Neutrophil (primary cell): Measurements from ENCODE around the gene GLIS1.

Source experiments
- H3K27ac ChIP-seq: fragments of 200-600 bp; sonication (generic); 2 replicates; pipeline ENCODE4 v1.5.1; 2016; ENCODE audit warnings: mild to moderate bottlenecking, moderate library complexity
- H3K27me3 ChIP-seq: fragments of 200-600 bp; sonication (generic); 2 replicates; pipeline ENCODE4 v1.6.0; 2016; ENCODE audit warnings: mild to moderate bottlenecking
- H3K36me3 ChIP-seq: fragments of 200-600 bp; sonication (generic); 2 replicates; pipeline ENCODE4 v1.5.1; 2017
- H3K4me1 ChIP-seq, 2 experiments: fragments of 200-600 bp in 1 of 2; sonication (generic) in 1 of 2; 1 replicate in 1 of 2; 2 replicates in 1 of 2; pipeline versions ENCODE4 v1.5.1 to v1.6.1; 2013 to 2016; ENCODE audit warnings: low read depth in 1 of 2, low read length in 1 of 2, mild to moderate bottlenecking in 1 of 2, moderate library complexity in 1 of 2; ENCODE audit not compliant: control insufficient read depth in 1 of 2, insufficient read depth in 1 of 2
- H3K4me3 ChIP-seq, 2 experiments: fragments of 200-600 bp in 1 of 2; sonication (generic) in 1 of 2; 1 replicate in 1 of 2; 2 replicates in 1 of 2; pipeline ENCODE4 v1.5.1; 2013 to 2016; ENCODE audit warnings: low read depth in 1 of 2, low read length in 1 of 2, mild to moderate bottlenecking in 1 of 2, moderate library complexity in 1 of 2
- H3K9me3 ChIP-seq: fragments of 200-600 bp; sonication (generic); 2 replicates; pipeline ENCODE4 v1.5.1; 2016
- TF ChIP-seq, protein P1 (sequence below): fragments of 200-600 bp; sonication (generic); IDR thresholded peaks from 2 replicates; pipeline ENCODE4 v1.5.1; 2016; ENCODE audit warnings: antibody characterized with exemption

GLIS1 gene

DNA sequence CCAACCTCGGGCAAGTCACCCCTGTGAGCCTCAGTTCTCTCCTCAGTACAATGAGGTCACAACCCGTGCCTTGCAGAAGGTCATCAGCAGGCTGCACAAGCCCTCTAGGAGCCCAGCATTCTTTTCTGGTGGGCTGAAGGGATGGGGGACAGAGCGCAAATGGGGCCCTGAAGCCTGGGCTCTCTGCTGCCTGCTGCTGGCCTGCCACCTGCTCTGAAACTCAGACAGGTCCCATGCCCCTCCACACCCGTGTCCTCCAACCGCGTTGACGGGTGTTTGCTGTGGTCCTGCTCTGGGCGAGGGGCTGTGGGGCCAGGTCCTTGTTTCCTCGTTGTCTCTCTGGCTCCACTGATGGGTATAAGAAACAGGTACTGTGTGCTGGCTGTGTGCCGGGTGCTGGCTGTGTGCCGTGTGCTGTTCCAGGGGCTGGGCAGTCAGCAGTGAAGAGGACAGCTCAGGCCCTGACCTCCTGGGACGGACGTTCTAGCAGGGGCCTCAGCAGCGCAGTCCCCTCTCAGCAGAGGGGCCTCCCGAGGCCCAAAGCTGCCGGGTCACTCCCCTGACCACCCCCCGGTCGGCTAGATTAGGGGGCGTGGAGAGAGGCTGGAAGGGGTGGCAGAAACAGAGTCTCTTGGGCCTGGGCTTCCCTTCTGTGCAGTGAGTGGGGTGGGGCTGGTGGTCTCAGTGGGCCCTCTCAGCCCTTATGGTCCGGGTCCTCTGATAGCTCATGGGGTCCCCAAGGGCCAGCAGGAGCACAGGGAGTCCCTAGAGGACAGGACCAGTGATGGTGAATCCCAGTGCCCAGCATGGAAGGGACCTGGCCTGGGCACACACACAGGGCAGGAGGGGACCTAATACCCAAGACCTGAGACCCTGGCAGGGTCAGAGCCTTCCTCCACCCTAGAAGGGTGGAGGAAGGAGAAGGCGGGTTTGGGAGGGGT, 237.6 kb downstream of the GLIS1 start:
- TF ChIP-seq, protein P1, sequence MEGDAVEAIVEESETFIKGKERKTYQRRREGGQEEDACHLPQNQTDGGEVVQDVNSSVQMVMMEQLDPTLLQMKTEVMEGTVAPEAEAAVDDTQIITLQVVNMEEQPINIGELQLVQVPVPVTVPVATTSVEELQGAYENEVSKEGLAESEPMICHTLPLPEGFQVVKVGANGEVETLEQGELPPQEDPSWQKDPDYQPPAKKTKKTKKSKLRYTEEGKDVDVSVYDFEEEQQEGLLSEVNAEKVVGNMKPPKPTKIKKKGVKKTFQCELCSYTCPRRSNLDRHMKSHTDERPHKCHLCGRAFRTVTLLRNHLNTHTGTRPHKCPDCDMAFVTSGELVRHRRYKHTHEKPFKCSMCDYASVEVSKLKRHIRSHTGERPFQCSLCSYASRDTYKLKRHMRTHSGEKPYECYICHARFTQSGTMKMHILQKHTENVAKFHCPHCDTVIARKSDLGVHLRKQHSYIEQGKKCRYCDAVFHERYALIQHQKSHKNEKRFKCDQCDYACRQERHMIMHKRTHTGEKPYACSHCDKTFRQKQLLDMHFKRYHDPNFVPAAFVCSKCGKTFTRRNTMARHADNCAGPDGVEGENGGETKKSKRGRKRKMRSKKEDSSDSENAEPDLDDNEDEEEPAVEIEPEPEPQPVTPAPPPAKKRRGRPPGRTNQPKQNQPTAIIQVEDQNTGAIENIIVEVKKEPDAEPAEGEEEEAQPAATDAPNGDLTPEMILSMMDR, result no peak
- H3K4me1 ChIP-seq, result no peaks in the 10 kb centered on the region
- no peaks in the 10 kb centered on the region for H3K36me3 ChIP-seq
- no peak overlapping the region for H3K4me3 ChIP-seq
- no peaks in the 10 kb centered on the region for H3K9me3 ChIP-seq
- H3K27ac ChIP-seq, result no peak overlapping the region
- H3K27me3 ChIP-seq, result peaks cover 4% of the 10 kb centered on the region

DNA sequence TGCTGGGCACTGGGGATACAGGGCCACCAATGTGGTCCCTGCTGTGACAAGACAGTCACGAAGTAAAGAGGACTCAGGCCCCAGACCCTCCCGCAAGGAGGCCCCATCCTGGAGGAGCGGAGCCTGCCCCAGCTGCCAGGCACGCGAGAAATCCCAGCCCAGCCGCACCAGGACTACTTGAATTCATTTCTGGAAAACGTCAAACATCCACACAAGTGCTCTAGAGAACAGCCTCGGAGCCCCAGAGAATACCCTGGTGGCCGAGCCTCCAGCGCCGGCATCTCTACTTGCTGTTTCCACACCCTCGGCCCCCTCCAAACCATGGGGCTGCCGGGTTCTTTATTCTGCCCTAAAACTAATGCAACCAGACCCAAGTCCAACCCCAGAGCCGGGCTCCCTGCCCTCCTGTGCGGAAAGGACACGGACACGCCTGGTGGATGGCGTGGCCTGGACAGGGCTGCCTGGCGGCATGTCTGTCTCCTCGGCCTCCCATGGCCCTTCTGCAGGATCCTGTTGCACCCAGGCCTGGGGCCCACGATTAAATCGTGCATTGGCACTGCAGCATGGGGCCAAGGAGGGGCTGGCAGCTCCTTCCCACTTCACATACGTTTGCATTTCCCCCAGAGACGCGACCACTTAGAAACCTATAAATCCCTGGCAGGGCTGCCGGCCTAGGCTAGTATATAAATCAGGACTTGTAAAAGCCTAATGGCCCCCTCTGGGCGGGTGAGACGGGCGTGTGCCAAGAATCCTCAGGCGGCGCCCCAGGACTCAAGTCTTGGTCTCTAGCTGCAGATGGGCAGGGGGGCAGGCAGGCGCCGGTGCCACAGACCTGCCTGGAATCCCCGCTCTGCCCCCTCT, 238.5 kb downstream of the GLIS1 start:
- H3K4me1 ChIP-seq, result no peaks in the 10 kb centered on the region
- H3K36me3 ChIP-seq, result no peaks in the 10 kb centered on the region
- H3K27ac ChIP-seq, result no peak overlapping the region
- H3K4me3 ChIP-seq, result no peak overlapping the region
- TF ChIP-seq, protein P1, result no peak
- no peaks in the 10 kb centered on the region for H3K9me3 ChIP-seq
- H3K27me3 ChIP-seq, result peaks cover 4% of the 10 kb centered on the region

DNA sequence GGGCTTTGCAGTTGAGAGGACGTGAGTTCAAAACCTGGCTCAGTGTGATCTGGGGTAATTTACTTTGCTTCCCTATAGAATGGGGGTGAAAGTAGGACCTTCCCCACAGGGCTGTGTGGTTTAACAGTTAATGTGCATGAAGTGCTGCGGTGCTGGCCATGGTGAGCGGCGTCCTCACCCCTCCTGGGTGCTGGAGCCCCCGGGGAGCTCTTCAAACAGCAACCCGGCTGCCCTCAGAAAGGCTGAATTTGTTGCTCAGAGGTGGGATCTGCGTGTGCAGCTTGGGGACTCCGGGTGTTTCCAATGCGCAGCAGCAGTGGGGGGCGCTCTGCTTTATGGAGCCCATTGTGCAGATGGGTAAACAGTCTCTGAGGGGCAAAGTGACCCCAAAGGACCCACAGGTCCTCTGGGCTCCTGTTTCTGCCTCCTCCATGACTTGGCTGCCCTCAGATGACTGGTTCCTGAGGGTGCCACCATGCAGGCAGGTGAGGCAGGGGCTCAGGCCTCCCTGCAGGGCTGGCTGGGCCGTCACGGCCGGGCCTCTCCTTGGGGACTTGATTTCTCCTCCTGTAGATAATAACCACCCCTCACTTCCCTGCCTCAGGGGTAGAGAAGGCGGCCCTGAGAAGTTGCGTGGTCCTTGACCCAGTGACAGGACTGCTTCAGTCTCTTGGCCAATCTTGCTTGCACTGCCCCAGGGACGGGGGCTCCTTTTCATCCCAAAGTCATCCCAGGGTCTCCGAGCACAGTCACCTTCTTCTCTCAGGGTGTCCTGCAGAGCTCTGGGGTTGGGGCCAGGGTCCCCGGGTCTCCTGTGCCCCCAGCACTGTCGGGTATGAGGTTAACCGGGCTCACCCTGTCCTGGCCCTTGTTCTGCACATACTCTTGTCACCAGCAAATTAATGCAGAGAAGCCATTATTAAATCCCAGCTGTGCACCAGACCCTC, 239.4 kb downstream of the GLIS1 start:
- no peaks in the 10 kb centered on the region for H3K36me3 ChIP-seq
- H3K4me1 ChIP-seq, result no peaks in the 10 kb centered on the region
- no peak overlapping the region for H3K27ac ChIP-seq
- peaks cover 4% of the 10 kb centered on the region for H3K27me3 ChIP-seq
- H3K9me3 ChIP-seq, result no peaks in the 10 kb centered on the region
- no peak overlapping the region for H3K4me3 ChIP-seq
- TF ChIP-seq, protein P1, result no peak

DNA sequence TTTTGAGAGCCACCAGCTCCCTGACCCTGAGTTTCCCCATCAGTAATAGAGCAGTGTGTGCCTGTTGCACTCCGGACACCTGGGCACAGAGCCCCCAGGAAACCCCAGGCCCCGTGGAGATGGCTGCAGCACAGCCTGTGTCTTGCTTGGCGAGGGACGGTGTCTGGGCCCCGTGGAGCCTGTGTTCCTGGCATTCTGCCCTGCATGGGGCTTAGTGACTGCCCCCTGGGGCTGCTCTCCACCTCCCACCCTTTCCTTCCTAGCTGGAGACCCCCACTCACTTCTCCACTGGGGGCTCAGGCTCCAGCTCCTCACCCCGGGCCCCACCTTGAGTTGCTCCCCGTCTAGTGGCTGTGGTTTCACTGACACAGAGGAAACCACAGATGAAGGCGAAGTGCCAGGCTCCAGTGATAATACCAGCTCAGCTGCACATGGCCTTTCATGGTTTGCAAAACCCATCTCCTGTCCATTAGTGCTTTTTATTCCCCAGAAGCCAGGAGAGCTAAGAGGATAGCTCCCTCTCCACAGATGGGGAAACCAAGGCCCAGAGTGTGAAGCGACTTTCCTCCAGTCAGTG, 240.3 kb downstream of the GLIS1 start:
- Histone ChIP-seq H3K9me3 (no peaks in the 10 kb centered on the region), H3K4me3 (no peak overlapping the region), H3K4me1 (no peaks in the 10 kb centered on the region), H3K27ac (no peak overlapping the region), H3K27me3 (peaks cover 4% of the 10 kb centered on the region), H3K36me3 (no peaks in the 10 kb centered on the region)
- TF ChIP-seq, protein P1, result no peak
